Measurements from ENCODE around the gene KIN.

DNA sequence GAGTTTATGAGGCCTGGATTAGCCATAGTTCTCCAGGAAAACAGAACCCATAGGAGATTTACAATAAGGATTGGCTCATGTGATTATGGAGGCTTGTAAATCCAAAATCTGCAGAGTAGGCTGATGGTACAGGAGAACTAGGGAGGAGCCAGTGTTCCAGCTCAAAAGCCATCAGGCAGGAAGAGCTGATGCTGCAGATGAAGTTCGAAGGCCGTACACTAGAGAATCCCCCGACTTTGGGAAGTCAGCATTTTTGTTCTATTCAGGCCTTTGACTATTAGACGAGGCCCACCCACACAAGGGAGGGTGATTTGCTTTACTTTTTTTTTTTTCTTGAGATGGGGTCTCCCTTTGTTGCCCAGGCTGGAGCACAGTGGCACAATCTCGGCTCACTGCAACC, 37.6 kb downstream of the KIN start:
- TF ChIP-seq EP300 (IDR thresholded peaks at IDR 0.05) (no peak), ZNF302 (CRISPR knock-in tag; IDR thresholded peaks at IDR 0.05) (no peak), NR3C1 (IDR thresholded peaks at IDR 0.05) (no peak), RAD21 (conservative IDR thresholded peaks at IDR 0.05 in 1 of 2, IDR thresholded peaks at IDR 0.05 in 1 of 2) (no peak), POLR2A (IDR thresholded peaks at IDR 0.05; ENCODE audit: low read length) (no peak), CEBPB (IDR thresholded peaks at IDR 0.05) (no peak), MAZ (IDR thresholded peaks at IDR 0.05; ENCODE audit: borderline replicate concordance, low read depth, low read length) (no peak), RFX5 (IDR thresholded peaks at IDR 0.05) (no peak), CHD2 (IDR thresholded peaks at IDR 0.05; ENCODE audit: low read length, partially characterized antibody) (no peak)
- TF ChIP-seq, protein P1, sequence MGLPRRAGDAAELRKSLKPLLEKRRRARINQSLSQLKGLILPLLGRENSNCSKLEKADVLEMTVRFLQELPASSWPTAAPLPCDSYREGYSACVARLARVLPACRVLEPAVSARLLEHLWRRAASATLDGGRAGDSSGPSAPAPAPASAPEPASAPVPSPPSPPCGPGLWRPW (IDR thresholded peaks at IDR 0.05) = no peak
- TF ChIP-seq, protein P2, sequence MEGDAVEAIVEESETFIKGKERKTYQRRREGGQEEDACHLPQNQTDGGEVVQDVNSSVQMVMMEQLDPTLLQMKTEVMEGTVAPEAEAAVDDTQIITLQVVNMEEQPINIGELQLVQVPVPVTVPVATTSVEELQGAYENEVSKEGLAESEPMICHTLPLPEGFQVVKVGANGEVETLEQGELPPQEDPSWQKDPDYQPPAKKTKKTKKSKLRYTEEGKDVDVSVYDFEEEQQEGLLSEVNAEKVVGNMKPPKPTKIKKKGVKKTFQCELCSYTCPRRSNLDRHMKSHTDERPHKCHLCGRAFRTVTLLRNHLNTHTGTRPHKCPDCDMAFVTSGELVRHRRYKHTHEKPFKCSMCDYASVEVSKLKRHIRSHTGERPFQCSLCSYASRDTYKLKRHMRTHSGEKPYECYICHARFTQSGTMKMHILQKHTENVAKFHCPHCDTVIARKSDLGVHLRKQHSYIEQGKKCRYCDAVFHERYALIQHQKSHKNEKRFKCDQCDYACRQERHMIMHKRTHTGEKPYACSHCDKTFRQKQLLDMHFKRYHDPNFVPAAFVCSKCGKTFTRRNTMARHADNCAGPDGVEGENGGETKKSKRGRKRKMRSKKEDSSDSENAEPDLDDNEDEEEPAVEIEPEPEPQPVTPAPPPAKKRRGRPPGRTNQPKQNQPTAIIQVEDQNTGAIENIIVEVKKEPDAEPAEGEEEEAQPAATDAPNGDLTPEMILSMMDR (IDR thresholded peaks at IDR 0.05) = no peak
- TF ChIP-seq, protein P3, sequence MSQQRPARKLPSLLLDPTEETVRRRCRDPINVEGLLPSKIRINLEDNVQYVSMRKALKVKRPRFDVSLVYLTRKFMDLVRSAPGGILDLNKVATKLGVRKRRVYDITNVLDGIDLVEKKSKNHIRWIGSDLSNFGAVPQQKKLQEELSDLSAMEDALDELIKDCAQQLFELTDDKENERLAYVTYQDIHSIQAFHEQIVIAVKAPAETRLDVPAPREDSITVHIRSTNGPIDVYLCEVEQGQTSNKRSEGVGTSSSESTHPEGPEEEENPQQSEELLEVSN (IDR thresholded peaks at IDR 0.05; ENCODE audit: borderline replicate concordance, low read depth) = no peak
